NCI-H1105 (cell line): ENCODE results near the gene SUMO2.
"Not testable (repeated sequence)": the region's sequence is repeated elsewhere in the genome, so short reads cannot be mapped to it uniquely, and the experiment has no call there.

Experiments
- DNase-seq: peaks from one replicate; lab custom pipeline; 2025; lab: John Stamatoyannopoulos, UW

The SUMO2 gene

DNA sequence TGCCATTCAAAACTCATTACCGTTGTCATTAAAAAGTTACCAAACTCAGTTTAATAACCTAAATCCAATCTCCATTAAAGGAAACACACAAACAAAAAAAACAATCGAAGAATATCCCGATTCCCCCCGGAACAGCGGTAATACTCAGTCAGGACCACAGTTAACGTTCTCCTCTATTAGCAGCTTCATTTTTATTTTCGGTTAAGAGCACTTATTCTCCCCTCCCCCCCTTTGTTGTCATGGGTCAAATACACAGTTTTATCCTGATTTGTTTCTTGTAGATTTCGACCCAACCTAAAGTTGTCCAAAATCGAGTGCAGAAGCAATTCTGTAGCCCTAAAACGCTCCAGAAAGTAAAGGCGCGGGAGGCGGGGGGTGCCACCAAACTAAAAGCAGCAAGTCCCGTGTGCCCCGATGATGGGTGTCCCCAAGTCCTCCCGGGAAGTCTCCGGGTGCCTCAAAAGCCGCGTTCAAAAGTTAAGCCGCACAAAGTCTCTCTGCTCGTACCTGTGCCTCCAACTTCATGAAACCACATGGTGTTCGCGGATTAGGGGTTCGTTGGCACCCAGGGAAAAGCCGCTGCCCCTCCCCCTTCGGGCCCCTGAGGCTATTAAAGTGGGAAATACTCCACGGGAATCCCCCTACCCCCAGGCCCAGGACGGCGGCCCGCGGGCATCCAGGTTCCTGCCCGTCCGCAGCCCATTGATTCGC, 996 bp downstream of the SUMO2 start:
- no peak for DNase-seq

DNA sequence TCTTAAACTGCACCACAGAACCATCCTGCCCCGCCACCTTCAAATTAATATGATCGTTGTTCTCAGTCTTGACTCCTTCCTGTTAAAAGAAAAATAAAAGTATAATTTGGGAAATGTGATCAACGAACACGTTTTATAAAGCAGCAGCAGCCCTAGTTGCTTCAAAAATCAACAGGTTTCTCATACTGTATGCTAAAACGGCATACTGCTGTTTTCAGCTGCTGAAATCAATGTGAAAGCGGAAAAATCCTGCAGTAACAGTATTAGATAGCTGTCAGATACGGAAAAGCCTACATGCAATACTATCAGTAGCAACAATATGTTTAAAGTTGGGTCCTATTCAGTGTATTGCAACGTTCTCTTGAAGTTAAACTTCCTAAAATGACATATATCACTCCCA, 1.6 kb downstream of the SUMO2 start:
- DNase-seq: no peak

DNA sequence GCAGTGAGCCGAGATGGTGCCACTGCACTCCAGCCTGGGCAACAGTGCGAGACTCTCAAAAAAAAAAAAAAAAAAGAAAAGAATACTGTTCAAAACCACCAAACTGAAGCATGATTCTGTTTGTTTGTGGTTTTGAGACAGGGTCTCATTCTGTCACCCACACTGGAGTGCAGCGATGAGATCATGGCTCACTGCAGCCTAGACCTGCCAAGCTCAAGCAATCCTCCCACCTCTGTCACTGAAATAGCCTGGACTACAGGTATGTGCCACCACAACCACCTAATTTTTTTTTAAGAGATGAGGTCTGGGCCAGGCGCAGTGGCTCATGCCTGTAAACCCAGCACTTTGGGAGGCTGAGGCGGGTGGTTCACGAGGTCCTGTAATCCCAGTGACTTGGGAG, 4.3 kb downstream of the SUMO2 start:
- no peak for DNase-seq

DNA sequence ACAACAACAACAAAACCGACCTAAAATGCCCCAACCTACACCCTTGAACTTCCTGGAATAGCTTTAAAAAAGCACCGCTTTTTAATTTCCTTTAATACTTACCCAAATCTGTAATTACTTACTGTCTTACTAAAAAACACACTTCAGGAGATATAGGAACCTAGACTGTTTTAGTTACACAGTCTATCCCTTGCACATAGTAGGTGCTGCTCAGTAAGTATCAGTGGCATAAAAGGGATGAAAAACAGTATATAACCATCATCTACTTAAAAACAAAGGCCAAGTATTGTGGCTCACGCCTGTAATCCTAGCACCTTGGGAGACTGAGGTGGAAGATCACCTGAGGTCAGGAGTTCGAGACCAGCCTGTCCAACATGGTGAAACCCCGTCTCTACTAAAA, 6.1 kb downstream of the SUMO2 start:
- DNase-seq: no peak

DNA sequence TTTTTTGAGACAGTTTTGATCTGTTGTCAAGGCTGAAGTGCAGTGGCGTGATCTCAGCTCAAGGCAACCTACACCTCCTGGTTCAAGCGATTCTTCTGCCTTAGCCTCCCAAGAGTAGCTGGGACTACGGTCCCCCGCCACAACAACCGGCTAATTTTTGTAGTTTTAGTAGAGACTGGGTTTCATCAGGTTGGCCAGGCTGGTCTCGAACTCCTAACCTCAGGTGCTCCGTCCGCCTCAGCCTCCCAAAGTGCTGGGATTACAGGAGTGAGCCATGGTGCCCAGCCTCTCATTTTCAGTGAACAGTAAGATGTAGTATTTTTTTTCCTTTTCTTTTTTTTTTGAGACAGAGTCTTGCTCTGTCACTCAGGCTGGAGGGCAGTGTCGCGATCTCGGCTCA, 7.8 kb downstream of the SUMO2 start:
- DNase-seq: no peak

DNA sequence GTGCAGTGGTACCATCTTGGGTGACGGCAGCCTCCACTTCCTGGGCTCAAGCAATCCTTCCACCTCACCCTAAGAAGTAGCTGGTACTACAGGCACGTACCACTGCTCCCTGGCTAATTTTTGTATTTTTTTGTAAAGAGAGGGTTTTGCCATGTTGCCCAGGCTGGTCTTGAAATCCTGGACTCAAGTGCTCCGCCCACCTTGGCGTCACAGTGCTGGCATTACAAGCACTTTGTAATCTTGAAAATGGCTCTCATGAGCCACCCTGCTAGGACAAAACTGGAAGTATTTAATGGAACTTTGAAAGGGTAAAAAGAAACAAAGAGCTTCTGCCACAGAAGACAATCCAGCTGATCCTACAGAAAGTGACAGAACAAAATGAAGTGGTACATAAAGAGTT, 9.2 kb downstream of the SUMO2 start:
- DNase-seq: no peak

DNA sequence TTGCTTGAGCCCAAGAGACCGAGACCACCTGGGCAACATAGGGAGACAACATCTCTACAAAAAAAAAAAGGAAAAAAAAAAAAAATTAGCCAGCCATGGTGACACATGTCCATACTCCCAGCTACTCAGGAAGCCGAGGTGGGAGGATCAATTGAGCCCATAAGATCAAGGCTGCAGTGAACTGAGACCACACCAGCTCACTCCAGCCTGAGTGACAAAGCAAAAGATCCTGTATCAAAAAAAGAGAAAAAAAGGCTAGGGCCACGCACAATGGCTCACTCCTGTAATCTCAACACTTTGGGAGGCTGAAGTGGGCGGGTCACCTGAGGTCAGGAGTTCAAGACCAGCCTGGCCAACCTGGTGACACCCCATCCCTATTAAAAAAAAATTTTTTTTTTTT, 13.8 kb downstream of the SUMO2 start:
- no peak for DNase-seq

DNA sequence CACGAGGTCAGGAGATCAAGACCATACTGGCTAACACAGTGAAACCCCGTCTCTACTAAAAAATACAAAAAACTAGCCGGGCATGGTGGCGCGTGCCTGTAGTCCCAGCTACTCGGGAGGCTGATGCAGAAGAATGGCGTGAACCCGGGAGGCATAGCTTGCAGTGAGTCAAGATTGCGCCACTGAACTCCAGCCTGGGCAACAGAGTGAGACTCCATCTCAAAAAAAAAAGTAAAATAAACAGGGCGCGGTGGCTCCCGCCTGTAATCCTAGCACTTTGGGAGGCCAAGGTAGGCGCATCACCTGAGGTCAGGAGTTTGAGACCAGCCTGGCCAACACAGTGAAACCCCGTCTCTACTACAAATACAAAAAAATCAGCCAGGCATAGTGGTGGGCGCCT, 18.2 kb downstream of the SUMO2 start:
- not testable (repeated sequence) for DNase-seq

DNA sequence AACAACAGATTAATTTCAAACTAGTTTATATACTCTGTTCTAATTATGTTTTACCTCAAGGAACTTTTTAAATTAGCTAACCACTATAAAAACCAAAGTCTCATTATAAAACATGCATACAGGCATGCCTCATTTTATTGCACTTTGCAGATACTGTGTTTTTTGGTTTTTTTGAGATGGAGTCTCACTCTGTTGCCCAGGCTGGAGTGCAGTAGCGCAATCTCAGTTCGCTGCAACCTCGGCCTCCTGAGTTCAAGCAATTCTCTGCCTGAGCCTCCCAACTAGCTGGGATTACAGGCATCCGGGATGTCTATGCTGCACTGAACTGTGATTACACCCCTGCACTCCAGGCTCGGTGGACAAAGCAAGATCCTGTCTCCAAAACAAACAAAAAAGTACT, 19.7 kb downstream of the SUMO2 start:
- DNase-seq: no peak

DNA sequence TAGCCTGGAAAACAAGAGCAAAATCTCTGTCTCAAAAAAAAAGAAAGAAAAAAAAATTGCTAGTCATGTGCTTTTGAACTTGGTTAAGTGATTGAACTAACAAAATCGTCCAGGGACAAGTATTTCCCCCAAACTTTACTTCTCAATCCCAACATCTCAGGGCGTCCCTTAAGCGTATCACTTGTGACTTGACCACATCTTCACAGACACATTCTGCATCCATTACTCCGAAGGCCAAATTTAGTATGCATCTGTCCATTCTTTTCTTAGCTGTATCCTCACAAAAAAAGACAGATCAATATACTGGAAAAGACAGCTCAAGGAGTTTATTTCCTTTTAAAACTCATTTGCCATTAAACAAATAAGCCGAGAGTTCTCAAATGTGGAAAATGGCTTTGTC, 22.5 kb downstream of the SUMO2 start:
- no peak for DNase-seq

DNA sequence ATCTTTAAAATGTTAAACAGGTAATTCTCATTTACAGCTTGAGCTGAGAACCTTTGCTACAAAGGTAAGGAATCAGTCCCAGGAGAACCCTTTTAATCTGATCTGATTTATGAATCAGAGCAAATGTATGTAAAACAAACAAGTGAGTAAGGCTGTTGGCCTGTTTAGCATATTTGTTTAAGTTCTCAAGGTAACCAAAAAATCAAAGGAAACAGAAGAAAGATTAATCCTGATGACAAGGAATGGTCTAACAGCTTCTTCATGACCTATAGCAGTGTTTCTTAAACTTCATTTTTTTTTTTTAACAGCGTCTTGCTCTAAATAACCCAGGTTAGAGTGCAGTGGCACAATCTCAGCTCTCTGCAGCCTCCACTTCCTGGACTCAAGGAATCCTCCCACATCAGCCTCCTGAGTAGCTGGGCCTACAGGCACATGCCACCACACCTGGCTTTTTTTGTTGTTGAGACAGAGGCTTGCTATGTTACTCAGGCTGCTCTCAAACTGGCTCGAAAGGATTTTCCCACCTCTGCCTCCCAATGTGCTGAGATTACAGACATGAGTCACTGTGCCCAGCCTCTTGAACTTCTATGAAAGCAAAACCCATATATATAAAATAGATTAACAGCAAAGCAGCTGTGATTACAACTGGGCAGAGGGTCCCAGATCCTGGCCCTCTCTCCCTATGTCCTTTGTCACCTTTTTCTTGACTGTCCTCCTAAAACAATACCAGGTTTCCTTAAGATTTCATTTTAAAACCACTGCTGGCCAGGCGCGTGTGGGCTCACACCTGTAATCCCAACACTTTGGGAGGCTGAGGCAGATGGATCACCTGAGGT, 23.3 kb downstream of the SUMO2 start:
- no peak for DNase-seq

DNA sequence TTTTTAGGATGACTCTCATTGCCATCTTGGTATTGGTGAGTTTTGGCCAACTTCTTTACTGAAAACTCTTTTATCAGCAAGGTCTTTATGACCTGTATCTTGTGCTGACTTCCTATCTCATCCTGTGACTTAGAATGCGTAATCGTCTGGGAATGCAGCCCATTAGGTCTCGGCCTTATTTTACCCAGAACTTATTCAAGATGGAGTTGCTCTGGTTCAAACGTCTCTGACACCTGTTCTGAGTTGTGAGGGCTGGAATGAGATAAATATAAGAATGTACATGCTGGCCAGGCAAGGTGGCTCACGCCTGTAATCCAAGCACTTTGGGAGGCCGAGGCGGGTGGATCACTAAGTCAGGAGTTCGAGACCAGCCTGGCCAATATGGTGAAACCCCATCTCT, 24.3 kb downstream of the SUMO2 start:
- DNase-seq: not testable (repeated sequence)

DNA sequence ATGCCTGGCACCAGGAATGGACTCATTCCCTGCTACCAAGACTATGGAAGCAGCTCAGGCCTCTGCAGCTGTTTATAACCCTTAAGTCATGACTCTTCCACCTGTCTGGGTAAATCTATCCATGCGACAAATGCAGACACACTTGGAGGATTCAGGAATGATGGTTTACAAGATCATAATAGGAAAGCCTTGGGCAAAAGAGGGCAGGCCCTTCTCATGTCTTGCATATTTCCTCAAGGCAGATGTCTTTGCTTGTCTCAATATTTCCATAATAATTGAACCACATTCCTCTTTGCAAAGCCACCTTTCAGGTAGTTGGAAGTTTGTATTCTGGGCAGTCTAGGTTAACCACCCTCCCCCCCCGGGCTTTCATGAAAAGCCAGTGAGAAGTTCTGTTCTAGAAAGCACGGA, 27.6 kb downstream of the SUMO2 start:
- DNase-seq: no peak

DNA sequence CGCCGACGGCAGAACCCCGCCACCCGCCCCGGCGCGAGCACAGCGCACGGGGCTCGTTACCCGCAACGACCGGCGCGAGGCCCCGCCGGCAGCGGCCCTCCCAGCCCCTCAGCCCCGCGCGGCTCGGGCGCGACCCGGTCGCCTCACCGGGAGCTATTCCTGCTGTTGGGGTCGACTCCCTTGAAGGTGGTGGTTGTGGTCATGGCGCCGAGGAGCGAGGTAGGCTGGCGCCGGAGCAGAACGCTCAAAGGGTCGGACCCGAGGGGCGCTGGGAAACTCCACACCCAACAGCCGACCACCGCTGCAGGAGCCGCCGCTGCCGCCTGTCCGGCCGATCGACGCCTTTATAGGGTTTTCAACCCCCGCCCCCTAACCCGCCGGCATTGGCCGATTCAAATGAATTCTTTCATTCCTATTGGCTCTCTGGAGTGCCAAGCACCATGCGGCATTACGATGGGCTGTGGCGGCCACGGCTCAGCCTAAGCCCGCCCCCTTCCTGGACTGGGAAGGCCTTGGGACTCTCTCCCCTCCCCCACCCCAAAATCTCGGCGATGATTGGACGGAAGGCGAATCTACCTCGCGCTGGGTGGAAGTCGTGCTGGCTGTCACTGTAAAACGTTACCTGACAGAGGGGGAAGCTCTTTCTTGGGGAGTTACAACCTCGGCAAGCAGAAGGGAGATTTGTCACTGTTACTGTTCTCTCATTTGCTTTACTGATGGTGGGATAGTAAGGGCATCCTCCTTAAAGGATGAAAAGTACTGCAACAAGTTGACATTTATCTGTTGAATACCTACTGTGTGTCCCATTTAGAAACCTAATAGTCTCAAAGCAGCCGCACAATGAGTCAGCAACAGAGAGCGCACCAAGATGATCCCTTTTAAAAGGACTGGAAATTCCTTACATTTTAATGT, 28.3 kb downstream of the SUMO2 start, which contains the start of gene JPT1:
Gene JPT1, minus strand, starts transcription at position 318 of the 912 bp plus-strand sequence. Its CDS starts 115 bp downstream, at position 203.
- DNase-seq: peak; percentile 97

DNA sequence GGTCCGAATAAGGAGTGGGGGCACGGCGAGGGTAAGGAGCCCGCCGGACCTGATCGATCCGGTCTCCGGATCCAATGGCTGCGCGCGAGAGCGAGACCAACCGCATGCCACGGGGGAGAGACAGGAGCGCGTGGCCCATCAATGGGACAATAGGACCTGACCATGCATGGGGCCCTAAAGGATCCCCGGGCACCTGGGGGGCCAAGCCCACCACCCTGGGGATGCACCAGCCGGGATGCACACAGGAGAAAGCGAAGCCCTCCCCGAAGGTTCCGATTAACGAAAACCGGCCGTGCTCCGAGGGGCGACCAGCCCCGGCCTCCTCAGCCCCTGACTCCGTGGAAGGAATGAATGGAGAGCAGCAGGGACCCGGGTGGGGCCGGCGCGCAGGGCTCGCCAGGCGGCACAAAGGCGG, 29.0 kb downstream of the SUMO2 start:
- peak; percentile 31 for DNase-seq

DNA sequence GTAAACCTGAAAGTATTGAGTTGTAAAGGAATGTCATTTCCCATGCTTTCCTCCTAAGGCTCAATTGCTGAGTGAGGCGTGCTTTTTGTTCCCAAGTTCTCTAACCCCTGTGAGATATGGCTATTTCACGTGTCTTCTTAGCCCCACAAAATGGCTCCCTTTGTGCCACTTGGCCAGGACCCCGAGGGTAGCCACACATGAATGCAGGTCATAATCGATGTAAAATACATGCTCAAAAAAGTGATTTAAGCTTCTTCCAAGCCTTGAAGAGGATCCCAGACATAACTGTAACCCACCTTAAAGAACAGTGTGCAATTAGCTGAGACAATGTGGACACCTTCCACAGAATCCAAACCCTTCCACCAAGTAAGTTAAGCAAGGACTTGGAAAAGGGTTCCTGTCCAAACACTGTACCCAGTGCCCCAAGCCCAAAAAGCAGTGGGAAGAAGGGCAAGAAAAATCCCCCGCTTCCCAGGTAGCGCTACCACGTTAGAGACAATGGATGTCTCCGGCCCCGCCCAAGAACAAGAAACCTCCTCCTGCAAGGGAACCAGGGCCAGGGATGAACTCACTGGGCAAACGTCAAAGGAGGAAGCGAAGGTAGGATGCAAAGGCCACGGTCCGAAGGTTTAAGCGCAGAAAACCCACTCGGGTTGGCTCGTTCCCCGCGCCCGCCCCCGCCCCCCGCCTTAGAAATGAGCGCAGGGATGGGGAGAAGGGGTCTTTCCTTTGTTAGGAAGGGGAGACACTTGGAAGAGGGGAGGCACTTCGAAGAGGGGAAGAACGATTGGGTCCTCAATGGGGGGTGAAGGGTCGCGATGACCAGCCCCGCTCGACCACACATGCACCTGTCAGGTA, 29.6 kb downstream of the SUMO2 start:
- peak; percentile 9 for DNase-seq

DNA sequence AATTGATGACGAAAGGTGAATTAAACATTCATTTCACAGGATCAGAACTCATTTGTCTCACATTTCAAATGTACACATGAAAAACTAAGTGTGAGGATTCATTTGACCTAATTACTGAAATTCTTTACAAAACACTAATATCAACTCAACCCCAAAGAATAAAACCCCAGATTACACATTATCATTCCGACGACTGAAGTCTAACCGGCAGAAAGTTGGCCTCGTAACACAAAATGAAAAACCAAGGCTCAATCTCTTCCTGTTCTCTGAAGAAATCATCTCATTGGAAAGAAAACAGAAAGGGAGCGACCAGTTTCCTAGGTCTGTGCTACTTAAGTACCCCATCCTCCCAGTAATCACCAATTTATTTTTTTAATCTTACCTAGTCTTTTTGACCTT, 30.2 kb downstream of the SUMO2 start:
- DNase-seq: no peak

DNA sequence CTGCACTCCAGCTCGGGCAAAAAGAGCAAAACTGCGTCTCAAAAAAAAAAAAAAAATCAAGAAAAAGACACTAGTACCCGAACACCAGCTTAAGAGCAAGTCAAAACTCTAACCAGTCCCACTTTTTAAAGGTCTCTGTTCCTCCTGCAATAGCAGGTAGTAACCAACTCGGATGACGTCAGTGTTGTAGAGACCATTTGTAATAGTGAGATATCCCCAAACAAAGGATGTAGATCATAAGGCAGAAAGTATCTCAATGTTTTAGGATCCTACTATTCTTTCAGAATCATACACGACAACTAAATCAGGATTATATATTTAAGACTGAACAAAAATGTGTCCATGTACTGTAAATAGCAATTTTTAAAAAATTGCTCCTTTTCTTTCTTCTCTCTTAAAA, 30.8 kb downstream of the SUMO2 start:
- no peak for DNase-seq

DNA sequence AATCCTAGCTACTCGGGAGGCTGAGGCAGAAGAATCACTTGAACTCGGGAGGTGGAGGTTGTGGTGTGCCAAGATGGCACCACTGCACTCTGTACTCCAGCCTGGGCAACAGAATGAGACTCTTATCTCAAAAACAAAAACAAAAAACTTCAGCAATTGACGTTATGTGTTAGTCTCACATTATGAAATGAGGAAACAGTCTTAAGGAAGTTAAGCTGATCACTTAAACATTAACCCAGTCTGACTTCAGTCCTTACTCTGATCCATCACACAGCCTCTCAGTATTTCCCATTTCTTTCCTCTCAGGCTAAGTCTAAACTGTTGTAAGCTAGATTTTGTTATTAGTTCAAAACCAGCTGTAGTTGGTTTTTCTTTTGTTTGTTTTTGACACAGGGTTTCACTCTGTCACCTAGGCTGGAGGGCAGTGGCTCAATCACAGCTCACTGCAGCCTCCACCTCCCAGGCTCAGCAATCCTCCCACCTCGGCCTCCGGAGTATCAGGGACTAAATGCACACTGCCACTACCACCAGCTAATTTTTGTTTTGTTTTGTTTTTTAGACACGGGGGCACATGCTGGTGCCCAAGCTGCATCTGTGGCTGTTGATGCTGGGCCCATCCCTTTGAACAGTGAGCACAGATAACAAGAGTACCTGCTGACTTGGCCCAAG, 34.7 kb downstream of the SUMO2 start:
- DNase-seq: no peak

DNA sequence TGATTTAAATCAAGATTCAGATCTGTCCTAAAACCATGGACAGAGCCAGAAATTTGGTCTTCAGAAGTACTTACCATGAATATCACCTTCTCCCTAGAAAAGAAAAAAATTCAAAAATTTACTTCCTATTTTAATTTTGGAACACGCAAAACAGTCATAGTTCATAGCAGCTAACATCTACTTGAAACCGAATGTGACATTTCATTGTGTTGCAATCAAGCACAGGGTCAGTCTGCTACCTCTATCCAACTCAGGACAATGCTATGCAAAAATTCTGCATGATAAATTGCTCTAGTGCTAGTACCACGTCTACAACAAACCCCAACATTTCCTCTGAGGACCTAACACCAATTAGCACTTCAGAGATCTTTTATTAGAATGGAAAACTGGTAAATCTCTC, 36.2 kb downstream of the SUMO2 start:
- no peak for DNase-seq
